ENCODE results near the gene SLC25A51.

DNA sequence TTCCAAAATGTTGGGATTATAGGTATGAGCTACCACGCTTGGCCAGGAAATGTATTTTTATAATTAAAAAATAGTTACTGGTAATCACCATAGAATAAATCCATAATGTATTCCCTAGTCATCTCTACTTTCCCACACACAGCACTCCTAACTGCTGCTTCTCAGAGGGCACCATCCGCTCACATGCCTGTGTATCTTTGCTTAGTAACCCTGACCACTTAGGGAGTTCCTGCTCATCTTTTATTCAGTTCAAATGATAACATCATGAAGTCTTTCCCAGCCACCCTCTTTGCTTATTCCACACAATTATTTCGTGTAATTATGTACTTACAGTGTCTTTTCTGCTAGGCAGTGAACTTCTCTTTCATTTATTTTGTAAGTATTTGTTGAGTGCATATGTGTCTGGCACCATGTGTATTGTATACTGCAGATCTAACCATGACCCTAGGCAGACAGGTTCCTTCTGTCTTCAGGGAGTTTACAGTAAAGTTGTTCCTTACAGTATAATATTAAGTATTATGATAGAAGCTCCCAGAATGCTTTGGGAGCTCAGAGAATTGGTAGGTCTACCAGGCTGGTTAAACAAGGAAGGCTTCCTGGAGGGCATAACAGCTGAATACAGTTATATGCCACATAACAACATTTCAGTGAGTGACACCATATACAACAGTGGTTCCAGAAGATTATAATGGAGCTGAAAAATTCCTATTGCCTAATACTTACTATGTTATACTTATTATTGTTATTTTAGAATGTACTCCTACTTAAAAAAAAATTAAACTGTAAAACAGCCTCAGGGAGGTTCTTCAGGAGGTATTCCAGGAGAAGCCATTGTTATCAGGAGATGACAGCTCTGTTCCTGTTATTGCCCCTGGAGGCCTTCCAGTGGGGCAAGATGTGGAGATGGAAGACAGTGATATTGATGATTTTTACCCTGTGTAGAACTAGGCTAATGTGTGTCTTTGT, 64.1 kb downstream of the SLC25A51 start:
- TF ChIP-seq, protein P1, sequence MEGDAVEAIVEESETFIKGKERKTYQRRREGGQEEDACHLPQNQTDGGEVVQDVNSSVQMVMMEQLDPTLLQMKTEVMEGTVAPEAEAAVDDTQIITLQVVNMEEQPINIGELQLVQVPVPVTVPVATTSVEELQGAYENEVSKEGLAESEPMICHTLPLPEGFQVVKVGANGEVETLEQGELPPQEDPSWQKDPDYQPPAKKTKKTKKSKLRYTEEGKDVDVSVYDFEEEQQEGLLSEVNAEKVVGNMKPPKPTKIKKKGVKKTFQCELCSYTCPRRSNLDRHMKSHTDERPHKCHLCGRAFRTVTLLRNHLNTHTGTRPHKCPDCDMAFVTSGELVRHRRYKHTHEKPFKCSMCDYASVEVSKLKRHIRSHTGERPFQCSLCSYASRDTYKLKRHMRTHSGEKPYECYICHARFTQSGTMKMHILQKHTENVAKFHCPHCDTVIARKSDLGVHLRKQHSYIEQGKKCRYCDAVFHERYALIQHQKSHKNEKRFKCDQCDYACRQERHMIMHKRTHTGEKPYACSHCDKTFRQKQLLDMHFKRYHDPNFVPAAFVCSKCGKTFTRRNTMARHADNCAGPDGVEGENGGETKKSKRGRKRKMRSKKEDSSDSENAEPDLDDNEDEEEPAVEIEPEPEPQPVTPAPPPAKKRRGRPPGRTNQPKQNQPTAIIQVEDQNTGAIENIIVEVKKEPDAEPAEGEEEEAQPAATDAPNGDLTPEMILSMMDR (conservative IDR thresholded peaks at IDR 0.05; ENCODE audit: low read depth in 2 of 2) = no peak
- TF ChIP-seq POLR2AphosphoS5 (IDR thresholded peaks at IDR 0.05; ENCODE audit: low read depth) (no peak), JUNB (IDR thresholded peaks at IDR 0.05; ENCODE audit: unreplicated experiment) (no peak), STAT1 (IDR thresholded peaks at IDR 0.05; ENCODE audit: unreplicated experiment) (no peak), ETS1 (IDR thresholded peaks at IDR 0.05) (no peak), CREB1 (CRISPR knock-in tag; IDR thresholded peaks at IDR 0.05; ENCODE audit: low read depth) (no peak), EZH2phosphoT487 (IDR thresholded peaks at IDR 0.05; ENCODE audit: unreplicated experiment) (no peak), EZH2 (IDR thresholded peaks at IDR 0.05; ENCODE audit: low read depth, unreplicated experiment) (no peak), ZNF331 (CRISPR knock-in tag; IDR thresholded peaks at IDR 0.05; ENCODE audit: low read depth) (no peak), NANOG (IDR thresholded peaks at IDR 0.05; ENCODE audit: borderline replicate concordance) (no peak), ZNF114 (CRISPR knock-in tag; IDR thresholded peaks at IDR 0.05) (no peak)
- TF ChIP-seq, protein P2, sequence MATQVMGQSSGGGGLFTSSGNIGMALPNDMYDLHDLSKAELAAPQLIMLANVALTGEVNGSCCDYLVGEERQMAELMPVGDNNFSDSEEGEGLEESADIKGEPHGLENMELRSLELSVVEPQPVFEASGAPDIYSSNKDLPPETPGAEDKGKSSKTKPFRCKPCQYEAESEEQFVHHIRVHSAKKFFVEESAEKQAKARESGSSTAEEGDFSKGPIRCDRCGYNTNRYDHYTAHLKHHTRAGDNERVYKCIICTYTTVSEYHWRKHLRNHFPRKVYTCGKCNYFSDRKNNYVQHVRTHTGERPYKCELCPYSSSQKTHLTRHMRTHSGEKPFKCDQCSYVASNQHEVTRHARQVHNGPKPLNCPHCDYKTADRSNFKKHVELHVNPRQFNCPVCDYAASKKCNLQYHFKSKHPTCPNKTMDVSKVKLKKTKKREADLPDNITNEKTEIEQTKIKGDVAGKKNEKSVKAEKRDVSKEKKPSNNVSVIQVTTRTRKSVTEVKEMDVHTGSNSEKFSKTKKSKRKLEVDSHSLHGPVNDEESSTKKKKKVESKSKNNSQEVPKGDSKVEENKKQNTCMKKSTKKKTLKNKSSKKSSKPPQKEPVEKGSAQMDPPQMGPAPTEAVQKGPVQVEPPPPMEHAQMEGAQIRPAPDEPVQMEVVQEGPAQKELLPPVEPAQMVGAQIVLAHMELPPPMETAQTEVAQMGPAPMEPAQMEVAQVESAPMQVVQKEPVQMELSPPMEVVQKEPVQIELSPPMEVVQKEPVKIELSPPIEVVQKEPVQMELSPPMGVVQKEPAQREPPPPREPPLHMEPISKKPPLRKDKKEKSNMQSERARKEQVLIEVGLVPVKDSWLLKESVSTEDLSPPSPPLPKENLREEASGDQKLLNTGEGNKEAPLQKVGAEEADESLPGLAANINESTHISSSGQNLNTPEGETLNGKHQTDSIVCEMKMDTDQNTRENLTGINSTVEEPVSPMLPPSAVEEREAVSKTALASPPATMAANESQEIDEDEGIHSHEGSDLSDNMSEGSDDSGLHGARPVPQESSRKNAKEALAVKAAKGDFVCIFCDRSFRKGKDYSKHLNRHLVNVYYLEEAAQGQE (IDR thresholded peaks at IDR 0.05; ENCODE audit: unreplicated experiment) = no peak
- TF ChIP-seq, protein P3, sequence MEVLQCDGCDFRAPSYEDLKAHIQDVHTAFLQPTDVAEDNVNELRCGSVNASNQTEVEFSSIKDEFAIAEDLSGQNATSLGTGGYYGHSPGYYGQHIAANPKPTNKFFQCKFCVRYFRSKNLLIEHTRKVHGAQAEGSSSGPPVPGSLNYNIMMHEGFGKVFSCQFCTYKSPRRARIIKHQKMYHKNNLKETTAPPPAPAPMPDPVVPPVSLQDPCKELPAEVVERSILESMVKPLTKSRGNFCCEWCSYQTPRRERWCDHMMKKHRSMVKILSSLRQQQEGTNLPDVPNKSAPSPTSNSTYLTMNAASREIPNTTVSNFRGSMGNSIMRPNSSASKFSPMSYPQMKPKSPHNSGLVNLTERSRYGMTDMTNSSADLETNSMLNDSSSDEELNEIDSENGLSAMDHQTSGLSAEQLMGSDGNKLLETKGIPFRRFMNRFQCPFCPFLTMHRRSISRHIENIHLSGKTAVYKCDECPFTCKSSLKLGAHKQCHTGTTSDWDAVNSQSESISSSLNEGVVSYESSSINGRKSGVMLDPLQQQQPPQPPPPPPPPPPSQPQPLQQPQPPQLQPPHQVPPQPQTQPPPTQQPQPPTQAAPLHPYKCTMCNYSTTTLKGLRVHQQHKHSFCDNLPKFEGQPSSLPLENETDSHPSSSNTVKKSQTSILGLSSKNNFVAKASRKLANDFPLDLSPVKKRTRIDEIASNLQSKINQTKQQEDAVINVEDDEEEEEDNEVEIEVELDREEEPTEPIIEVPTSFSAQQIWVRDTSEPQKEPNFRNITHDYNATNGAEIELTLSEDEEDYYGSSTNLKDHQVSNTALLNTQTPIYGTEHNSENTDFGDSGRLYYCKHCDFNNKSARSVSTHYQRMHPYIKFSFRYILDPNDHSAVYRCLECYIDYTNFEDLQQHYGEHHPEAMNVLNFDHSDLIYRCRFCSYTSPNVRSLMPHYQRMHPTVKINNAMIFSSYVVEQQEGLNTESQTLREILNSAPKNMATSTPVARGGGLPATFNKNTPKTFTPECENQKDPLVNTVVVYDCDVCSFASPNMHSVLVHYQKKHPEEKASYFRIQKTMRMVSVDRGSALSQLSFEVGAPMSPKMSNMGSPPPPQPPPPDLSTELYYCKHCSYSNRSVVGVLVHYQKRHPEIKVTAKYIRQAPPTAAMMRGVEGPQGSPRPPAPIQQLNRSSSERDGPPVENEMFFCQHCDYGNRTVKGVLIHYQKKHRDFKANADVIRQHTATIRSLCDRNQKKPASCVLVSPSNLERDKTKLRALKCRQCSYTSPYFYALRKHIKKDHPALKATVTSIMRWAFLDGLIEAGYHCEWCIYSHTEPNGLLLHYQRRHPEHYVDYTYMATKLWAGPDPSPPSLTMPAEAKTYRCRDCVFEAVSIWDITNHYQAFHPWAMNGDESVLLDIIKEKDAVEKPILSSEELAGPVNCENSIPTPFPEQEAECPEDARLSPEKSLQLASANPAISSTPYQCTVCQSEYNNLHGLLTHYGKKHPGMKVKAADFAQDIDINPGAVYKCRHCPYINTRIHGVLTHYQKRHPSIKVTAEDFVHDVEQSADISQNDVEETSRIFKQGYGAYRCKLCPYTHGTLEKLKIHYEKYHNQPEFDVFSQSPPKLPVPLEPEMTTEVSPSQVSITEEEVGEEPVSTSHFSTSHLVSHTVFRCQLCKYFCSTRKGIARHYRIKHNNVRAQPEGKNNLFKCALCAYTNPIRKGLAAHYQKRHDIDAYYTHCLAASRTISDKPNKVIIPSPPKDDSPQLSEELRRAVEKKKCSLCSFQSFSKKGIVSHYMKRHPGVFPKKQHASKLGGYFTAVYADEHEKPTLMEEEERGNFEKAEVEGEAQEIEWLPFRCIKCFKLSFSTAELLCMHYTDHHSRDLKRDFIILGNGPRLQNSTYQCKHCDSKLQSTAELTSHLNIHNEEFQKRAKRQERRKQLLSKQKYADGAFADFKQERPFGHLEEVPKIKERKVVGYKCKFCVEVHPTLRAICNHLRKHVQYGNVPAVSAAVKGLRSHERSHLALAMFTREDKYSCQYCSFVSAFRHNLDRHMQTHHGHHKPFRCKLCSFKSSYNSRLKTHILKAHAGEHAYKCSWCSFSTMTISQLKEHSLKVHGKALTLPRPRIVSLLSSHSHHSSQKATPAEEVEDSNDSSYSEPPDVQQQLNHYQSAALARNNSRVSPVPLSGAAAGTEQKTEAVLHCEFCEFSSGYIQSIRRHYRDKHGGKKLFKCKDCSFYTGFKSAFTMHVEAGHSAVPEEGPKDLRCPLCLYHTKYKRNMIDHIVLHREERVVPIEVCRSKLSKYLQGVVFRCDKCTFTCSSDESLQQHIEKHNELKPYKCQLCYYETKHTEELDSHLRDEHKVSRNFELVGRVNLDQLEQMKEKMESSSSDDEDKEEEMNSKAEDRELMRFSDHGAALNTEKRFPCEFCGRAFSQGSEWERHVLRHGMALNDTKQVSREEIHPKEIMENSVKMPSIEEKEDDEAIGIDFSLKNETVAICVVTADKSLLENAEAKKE (CRISPR knock-in tag; IDR thresholded peaks at IDR 0.05) = no peak

Measured in GM23338 (cell line).